GM12865 (cell line): Measurements from ENCODE around the gene PHLDB2.

Source experiments
- DNase-seq: peaks from one replicate; pipeline ENCODE4 v3.0.0; 2010; ENCODE audit warnings: low read depth
- H3K4me3 ChIP-seq: 2 replicates; pipeline ENCODE4 v1.5.1; 2011; ENCODE audit warnings: mild to moderate bottlenecking, low read depth, low read length, control low read depth
- CTCF ChIP-seq: IDR thresholded peaks from 2 replicates; pipeline ENCODE4 v1.5.1; 2011; ENCODE audit warnings: low read length, control low read depth, low read depth, inconsistent platforms; ENCODE audit not compliant: insufficient read depth; ENCODE audit errors: missing control alignments

PHLDB2 gene

GRCh38 chr3:111968319-111969054, 109.4 kb downstream of the PHLDB2 start:
- TF ChIP-seq CTCF: no peak
- DNase-seq: no peak
- H3K4me3 ChIP-seq: no peak overlapping the region

GRCh38 chr3:111970376-111970775, 111.3 kb downstream of the PHLDB2 start:
- H3K4me3 ChIP-seq: no peak overlapping the region
- DNase-seq: no peak
- no peak for TF ChIP-seq CTCF

- no peak for DNase-seq
- TF ChIP-seq CTCF: no peak
- H3K4me3 ChIP-seq: no peak overlapping the region
Observed at GRCh38 chr3:111971533-111972130, 112.6 kb downstream of the PHLDB2 start.

- TF ChIP-seq CTCF: no peak
- DNase-seq: no peak
- no peak overlapping the region for H3K4me3 ChIP-seq
Observed at GRCh38 chr3:111972891-111973290, 113.8 kb downstream of the PHLDB2 start.

GRCh38 chr3:111975131-111975530, 116.1 kb downstream of the PHLDB2 start:
- DNase-seq: no peak
- TF ChIP-seq CTCF: no peak

GRCh38 chr3:111976254-111976653, 117.2 kb downstream of the PHLDB2 start:
- no peak for TF ChIP-seq CTCF

More at GRCh38 chr3:111975131-111975530, 116.1 kb downstream of the PHLDB2 start:
- H3K4me3 ChIP-seq: no peak overlapping the region

More at GRCh38 chr3:111976254-111976653, 117.2 kb downstream of the PHLDB2 start:
- H3K4me3 ChIP-seq: no peak overlapping the region
- DNase-seq: no peak
